Midbrain (tissue), 1 donor: ENCODE data around the gene BAZ1A.
"Not testable (repeated sequence)": the region's sequence is repeated elsewhere in the genome, so short reads cannot be mapped to it uniquely, and the experiment has no call there.

Source experiments
- DNase-seq: peaks from one replicate; lab custom pipeline; 2025; lab: John Stamatoyannopoulos, UW

The BAZ1A gene

DNA sequence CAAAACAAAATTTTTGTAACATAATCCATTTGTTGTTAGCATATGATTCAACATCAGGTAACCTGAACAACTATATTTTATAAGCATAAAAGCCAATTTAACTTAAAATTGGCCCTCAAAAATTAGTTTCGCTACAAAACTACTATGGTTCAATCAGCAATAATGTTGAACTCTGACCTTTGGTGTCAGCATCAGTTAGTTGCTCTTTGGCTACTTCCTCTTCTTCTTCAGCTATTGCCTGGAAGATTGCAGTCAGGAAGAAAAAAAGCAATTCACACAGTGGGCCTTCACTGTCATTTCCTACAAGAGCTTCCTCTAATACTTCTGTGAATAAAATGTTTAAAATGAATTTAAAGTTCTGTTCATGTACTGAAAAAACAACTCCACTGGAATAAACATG, 82.6 kb downstream of the BAZ1A start:
- DNase-seq = no peak

DNA sequence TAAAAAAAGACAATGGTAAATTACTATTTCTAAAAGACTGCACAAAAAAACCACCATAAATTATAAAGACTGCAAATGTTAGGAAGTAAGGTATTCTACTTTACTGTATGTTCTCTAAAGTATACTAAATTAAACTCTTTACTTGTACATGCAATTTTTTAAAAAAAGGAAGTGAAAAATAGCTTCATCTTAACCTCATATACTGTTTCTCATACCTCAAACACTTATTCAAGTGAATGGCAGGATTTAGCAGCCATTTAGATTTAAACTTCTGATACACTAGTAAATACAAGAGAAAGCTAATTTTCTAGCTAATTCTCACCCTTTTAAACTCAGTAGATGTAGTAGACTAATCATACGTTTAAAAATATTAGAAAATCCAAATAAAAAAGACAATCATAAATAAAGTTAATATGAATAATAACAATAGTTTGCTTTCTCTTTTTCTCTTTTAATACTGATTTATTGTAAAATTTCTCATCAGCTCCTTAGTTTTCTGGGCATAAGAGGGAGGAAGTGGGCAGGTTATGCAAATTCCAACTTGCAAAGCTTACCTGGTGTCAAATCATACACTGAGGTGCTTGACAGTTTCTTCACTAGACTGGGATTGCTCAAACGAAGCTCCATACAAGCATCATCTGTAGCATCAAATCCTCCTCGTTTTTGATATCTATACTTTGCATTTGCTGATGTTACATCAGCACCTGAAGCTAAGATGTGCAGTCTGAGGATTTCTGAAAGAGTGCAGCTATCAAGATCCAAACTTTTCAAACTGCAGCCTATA, 89.7 kb downstream of the BAZ1A start:
- DNase-seq = no peak

GRCh38 chr14:34782031-34782430, 93.1 kb downstream of the BAZ1A start:
- DNase-seq = no peak

DNA sequence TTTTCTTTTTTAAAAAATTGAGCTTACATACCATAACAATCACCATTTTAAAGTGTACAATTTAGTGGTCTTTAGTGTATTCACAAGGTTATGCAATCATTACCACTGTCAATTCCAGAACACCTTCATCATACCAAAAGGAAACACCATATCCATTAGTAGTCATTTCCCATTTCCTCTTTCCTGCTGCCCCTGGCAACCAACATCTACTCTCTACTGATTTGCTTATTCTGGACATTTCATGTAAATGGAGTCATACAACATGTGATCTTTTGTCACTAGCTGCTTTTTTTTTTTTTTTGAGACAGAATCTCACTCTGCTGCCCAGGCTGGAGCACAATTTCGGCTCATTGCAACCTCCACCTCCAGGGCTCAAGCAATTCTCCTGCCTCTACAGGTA, 93.9 kb downstream of the BAZ1A start:
- no peak for DNase-seq

- DNase-seq = no peak
These were observed 94.5 kb downstream of the BAZ1A start for GRCh38 chr14:34780646-34781045.

DNA sequence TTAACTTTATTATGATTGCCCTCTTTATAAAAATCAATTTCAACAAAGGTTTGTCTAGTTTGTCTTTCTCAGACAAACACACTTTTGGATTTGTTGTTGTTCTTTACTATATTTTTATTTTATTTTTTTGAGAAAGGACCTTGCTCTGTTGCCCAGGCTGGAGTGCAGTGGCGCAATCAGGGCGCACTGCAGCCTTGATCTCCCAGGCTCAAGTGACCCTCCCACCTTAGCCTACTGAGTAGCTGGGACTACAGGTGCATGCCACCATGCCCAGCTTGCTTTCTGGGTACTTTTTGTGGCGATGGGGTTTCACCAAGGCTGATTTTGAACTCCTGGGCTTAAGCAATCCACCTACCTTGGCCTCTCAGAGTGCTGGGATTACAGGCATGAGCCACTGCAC, 96.4 kb downstream of the BAZ1A start:
- DNase-seq = no peak

GRCh38 chr14:34776611-34777010, 98.5 kb downstream of the BAZ1A start:
- DNase-seq = no peak

- no peak for DNase-seq
These were observed 99.2 kb downstream of the BAZ1A start for GRCh38 chr14:34775922-34776321.

DNA sequence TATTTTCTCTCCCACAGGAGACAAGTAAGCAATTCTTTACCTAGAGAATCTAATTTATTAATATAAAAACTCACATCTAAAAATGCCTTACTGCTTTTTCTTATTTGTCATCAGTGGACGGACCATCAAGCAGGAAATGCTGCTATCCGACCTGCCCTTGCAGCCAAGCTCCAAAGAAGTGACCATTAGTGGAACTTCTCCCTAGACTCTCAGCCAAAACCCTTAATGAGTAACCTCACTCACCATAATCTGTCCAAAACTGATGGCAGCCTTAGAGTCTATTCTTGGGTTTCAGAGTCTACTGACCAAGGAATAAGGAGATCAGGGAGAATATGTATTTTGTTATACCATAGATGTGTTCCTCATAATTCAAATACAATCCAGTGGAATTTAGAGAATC, 99.8 kb downstream of the BAZ1A start:
- no peak for DNase-seq

- no peak for DNase-seq
These were observed 104.3 kb downstream of the BAZ1A start for GRCh38 chr14:34770901-34771300.

- no peak for DNase-seq
These were observed 108.6 kb downstream of the BAZ1A start for GRCh38 chr14:34766606-34767005.

DNA sequence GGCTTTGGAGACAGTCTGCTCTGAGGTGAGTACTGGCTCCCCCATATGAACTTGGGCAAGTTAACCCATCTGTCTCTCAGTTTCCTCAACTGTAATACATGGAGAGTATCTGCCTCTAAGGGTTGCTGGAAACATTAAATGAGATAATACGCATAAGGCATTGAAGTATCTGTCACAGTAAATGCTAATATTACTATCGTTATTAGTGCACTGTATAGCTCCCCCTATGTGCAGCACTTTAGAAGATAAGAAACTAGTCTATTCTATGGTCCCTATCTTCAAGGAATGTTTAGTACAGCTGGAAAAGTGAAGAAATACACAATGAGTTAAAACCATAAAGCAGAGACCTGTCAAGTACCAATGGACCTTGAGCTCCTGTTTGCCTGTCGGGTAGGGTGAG, 109.1 kb downstream of the BAZ1A start:
- no peak for DNase-seq

DNA sequence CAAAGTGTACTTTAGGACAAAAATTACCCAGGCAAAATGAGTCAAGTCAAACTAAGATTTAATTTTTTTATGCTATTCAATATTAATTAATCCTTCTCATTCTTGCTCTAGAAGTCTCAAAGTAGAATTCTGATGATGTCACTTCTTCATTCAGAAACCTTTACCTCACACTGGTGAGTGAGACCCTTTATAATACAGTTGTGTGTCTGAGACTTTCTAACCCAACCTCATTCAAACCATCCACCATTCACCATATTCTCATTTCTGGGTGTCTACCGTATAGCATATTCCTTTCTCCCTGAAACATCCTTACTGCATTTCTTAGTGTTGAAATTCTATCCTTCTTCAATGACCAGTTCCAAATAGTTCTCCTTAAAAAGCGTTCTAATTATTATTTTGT, 119.9 kb downstream of the BAZ1A start:
- no peak for DNase-seq

GRCh38 chr14:34754687-34755086, 120.5 kb downstream of the BAZ1A start:
- DNase-seq = no peak

DNA sequence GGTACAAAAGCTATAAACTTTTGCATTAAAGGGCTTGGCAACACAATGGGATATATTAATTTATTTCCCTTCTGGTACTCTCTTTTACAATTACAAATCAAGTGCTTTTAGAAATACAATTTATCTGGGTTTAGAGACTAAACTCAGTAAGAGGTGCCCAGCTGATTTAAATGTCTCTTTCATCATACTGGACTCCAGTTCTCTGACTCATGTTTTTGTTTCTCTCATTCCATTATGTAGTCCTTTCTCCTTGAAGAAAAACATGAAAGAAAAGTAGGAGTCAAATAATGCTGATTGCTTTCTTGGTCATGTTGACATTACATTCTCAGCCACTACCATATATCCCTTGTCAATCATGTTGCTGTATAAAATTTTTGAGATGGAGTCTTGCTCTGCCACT, 124.5 kb downstream of the BAZ1A start:
- DNase-seq = no peak

GRCh38 chr14:34750233-34750632, 124.9 kb downstream of the BAZ1A start:
- DNase-seq = no peak

DNA sequence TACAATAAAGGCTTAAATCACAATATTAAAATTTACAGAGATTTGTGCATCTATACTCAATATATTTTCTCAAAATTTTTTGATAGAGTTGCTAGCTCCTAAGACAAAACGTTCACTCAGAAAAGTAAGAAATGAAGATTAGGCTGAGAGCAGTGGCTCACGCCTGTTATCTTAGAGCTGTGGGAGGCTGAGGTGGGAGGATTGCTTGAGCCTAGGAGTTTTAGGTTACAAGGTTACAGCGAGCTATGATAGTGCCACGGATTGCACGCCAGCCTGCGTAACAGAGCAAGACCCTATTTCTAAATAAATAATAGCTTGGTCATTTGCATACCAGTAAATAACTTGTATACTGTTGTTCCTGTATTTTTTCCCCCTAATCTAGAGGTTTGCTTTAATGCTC, 125.8 kb downstream of the BAZ1A start:
- no peak for DNase-seq

- DNase-seq = no peak
These were observed 132.7 kb downstream of the BAZ1A start for GRCh38 chr14:34742270-34743115.

DNA sequence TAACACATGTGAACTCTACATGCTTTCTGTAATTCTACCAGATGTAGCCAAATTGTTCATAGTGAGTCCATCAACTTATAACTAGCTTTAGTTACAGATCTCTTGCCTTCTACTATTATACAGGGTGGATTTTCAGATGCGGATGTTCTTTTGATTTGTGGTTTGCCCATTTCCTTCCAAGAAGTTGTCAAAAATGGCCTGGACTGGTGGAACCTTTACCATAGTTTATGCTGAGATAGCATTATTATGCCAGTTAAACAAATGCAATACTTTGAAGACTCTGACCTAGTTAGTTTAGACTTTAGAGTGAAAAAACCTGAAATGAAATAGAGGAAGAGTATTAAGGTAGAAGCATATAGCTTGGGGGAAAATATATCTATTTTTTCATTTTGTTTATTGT, 133.3 kb downstream of the BAZ1A start:
- no peak for DNase-seq

DNA sequence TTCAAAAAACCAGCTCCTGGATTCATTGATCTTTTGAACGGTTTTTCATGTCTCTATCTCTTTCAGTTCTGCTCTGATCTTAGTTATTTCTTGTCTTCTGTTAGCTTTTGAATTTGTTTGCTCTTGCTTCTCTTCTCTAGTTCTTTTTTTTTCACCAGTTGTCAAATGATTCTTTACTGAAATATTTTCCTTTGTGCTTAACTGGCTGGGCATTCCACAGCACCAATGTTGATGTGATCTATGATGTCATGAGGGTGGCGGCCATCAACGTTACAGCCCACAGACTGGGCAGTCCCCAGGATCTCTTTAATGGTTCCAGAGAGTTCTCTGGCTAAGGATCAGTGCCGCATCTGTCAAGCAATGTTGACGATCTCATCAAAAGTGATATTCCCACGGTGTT, 135.0 kb downstream of the BAZ1A start:
- not testable (repeated sequence) for DNase-seq

DNA sequence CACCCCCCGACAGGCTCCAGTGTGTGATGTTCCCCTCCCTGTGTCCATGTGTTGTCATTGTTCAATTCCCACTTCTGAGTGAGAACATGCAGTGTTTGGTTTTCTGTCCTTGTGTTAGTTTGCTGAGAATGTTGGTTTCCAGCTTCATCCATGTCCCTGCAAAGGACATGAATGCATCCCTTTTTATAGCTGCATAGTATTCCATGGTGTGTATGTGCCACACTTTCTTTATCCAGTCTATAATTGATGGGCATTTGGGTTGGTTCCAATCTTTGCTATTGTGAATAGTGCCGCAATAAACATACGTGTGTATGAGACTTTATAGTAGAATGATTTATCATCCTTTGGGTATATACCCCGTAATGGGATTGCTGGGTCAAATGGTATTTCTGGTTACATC, 138.1 kb downstream of the BAZ1A start:
- DNase-seq = not testable (repeated sequence)

GRCh38 chr14:34733245-34733644, 141.9 kb downstream of the BAZ1A start:
- DNase-seq = no peak

GRCh38 chr14:34732802-34733201, 142.4 kb downstream of the BAZ1A start:
- DNase-seq = no peak
